ENCODE measurements around the gene PRRT3. TPM values are rescaled to one million over a fixed set of nuclear protein-coding genes. Genes with fewer than 3 reads are reported as not detected.
"Not testable (repeated sequence)": the region's sequence is repeated elsewhere in the genome, so short reads cannot be mapped to it uniquely, and the experiment has no call there.

PRRT3 gene
- total RNA-seq, 1 donor from 2014 or later = 13.5 TPM

- Mint-ChIP-seq H3K27ac (no peak overlapping the region), H3K36me3 (ENCODE audit: low read depth) (peaks cover 2% of the 10 kb centered on the region), H3K9me3 (no peaks in the 10 kb centered on the region), H3K27me3 (peaks cover 2% of the 10 kb centered on the region), H3K4me3 (no peak overlapping the region), H3K4me1 (peaks cover 22% of the 10 kb centered on the region)
- no peak for DNase-seq
- intact Hi-C loops (cut with micrococcal nuclease) = no loop called here
Measured at GRCh38 chr3:9908286-9908685, 43.9 kb downstream of the PRRT3 start.

GRCh38 chr3:9906480-9906879 is 45.7 kb downstream of the PRRT3 start:
- H3K4me3 Mint-ChIP-seq = no peak overlapping the region
- H3K27me3 Mint-ChIP-seq = no peaks in the 10 kb centered on the region
- H3K9me3 Mint-ChIP-seq = no peaks in the 10 kb centered on the region
- DNase-seq = no peak
- H3K36me3 Mint-ChIP-seq (ENCODE audit: low read depth) = no peaks in the 10 kb centered on the region
- no peak overlapping the region for H3K27ac Mint-ChIP-seq
- intact Hi-C loops (cut with micrococcal nuclease) = no loop called here
- peaks cover 35% of the 10 kb centered on the region for H3K4me1 Mint-ChIP-seq

- Mint-ChIP-seq H3K27ac (no peak overlapping the region), H3K9me3 (no peaks in the 10 kb centered on the region), H3K4me3 (no peak overlapping the region), H3K27me3 (no peaks in the 10 kb centered on the region), H3K4me1 (peaks cover 29% of the 10 kb centered on the region), H3K36me3 (ENCODE audit: low read depth) (no peaks in the 10 kb centered on the region)
- intact Hi-C loops (cut with micrococcal nuclease) = loop anchor here (2.0 kb wide), 1 partner anchor 13 kb away; the partner anchor contains the start of gene IL17RC
- no peak for DNase-seq
Measured at GRCh38 chr3:9903904-9904303, 48.3 kb downstream of the PRRT3 start.

- Mint-ChIP-seq H3K4me3 (peak overlapping the region; percentile 58), H3K27ac (peak overlapping the region; percentile 78), H3K27me3 (no peaks in the 10 kb centered on the region), H3K9me3 (no peaks in the 10 kb centered on the region), H3K36me3 (ENCODE audit: low read depth) (no peaks in the 10 kb centered on the region), H3K4me1 (peaks cover 29% of the 10 kb centered on the region)
- DNase-seq = no peak
- intact Hi-C loops (cut with micrococcal nuclease) = loop anchor here (2.0 kb wide), 1 partner anchor 14 kb away; the partner anchor contains the start of gene IL17RC
Measured at GRCh38 chr3:9903238-9903624, 49.0 kb downstream of the PRRT3 start.

GRCh38 chr3:9902372-9903237 is 49.6 kb downstream of the PRRT3 start, which contains the start of gene IL17RE:
IL17RE (plus strand) TSS chr3:9902848; CDS start chr3:9902933, 85 bp downstream.
- no peaks in the 10 kb centered on the region for H3K27me3 Mint-ChIP-seq
- no peak for DNase-seq
- no peaks in the 10 kb centered on the region for H3K36me3 Mint-ChIP-seq (ENCODE audit: low read depth)
- intact Hi-C loops (cut with micrococcal nuclease) = loop anchor here (1.0 to 2.0 kb wide), 2 partner anchors 12 to 14 kb away; partner anchors contain the start of genes IL17RC and JAGN1
- H3K27ac Mint-ChIP-seq = peak within 1 kb of the TSS; percentile 80
- peak within 1 kb of the TSS; percentile 71 for H3K4me3 Mint-ChIP-seq
- no peaks in the 10 kb centered on the region for H3K9me3 Mint-ChIP-seq
- peaks cover 30% of the 10 kb centered on the region for H3K4me1 Mint-ChIP-seq

GRCh38 chr3:9901967-9902366 is 50.2 kb downstream of the PRRT3 start:
- no peaks in the 10 kb centered on the region for H3K27me3 Mint-ChIP-seq
- intact Hi-C loops (cut with micrococcal nuclease) = loop anchor here (1.0 to 2.0 kb wide), 2 partner anchors 12 to 15 kb away; partner anchors contain the start of genes IL17RC and JAGN1

GRCh38 chr3:9900965-9901415 is 51.2 kb downstream of the PRRT3 start:
- DNase-seq; H3K36me3 Mint-ChIP-seq (ENCODE audit: low read depth); H3K4me3 Mint-ChIP-seq; H3K27ac Mint-ChIP-seq; intact Hi-C loops (cut with micrococcal nuclease); H3K9me3 Mint-ChIP-seq; H3K27me3 Mint-ChIP-seq: not testable (repeated sequence)
- H3K4me1 Mint-ChIP-seq = peaks cover 32% of the 10 kb centered on the region

More at GRCh38 chr3:9901967-9902366, 50.2 kb downstream of the PRRT3 start:
- Mint-ChIP-seq H3K4me1 (peaks cover 30% of the 10 kb centered on the region), H3K9me3 (no peaks in the 10 kb centered on the region), H3K27ac (peak overlapping the region; percentile 80), H3K36me3 (ENCODE audit: low read depth) (peaks cover 2% of the 10 kb centered on the region), H3K4me3 (peak overlapping the region; percentile 71)
- DNase-seq = peak; percentile 79

GRCh38 chr3:9899289-9899791 is 52.9 kb downstream of the PRRT3 start:
- no peak for DNase-seq
- no peaks in the 10 kb centered on the region for H3K27me3 Mint-ChIP-seq
- H3K4me1 Mint-ChIP-seq = peaks cover 37% of the 10 kb centered on the region
- intact Hi-C loops (cut with micrococcal nuclease) = no loop called here
- peaks cover 13% of the 10 kb centered on the region for H3K36me3 Mint-ChIP-seq (ENCODE audit: low read depth)
- H3K27ac Mint-ChIP-seq = peak overlapping the region; percentile 39
- no peak overlapping the region for H3K4me3 Mint-ChIP-seq
- H3K9me3 Mint-ChIP-seq = peaks cover 4% of the 10 kb centered on the region

GRCh38 chr3:9898467-9899241 is 53.6 kb downstream of the PRRT3 start:
- Mint-ChIP-seq H3K9me3 (peaks cover 4% of the 10 kb centered on the region), H3K36me3 (ENCODE audit: low read depth) (peaks cover 20% of the 10 kb centered on the region), H3K4me1 (peaks cover 39% of the 10 kb centered on the region), H3K27ac (no peak overlapping the region), H3K27me3 (no peaks in the 10 kb centered on the region), H3K4me3 (no peak overlapping the region)
- intact Hi-C loops (cut with micrococcal nuclease) = no loop called here
- DNase-seq = no peak

- Mint-ChIP-seq H3K9me3 (peaks cover 4% of the 10 kb centered on the region), H3K27me3 (no peaks in the 10 kb centered on the region), H3K36me3 (ENCODE audit: low read depth) (peaks cover 27% of the 10 kb centered on the region), H3K4me1 (peaks cover 36% of the 10 kb centered on the region), H3K4me3 (no peak overlapping the region), H3K27ac (no peak overlapping the region)
- intact Hi-C loops (cut with micrococcal nuclease) = no loop called here
- DNase-seq = no peak
Measured at GRCh38 chr3:9897408-9898372, 54.5 kb downstream of the PRRT3 start.

- intact Hi-C loops (cut with micrococcal nuclease); H3K27ac Mint-ChIP-seq; H3K4me3 Mint-ChIP-seq; H3K27me3 Mint-ChIP-seq; DNase-seq; H3K9me3 Mint-ChIP-seq: not testable (repeated sequence)
- H3K36me3 Mint-ChIP-seq (ENCODE audit: low read depth) = peaks cover 33% of the 10 kb centered on the region
- peaks cover 33% of the 10 kb centered on the region for H3K4me1 Mint-ChIP-seq
Measured at GRCh38 chr3:9896755-9897407, 55.3 kb downstream of the PRRT3 start.

GRCh38 chr3:9895715-9896114 is 56.5 kb downstream of the PRRT3 start:
- DNase-seq; H3K4me3 Mint-ChIP-seq; H3K27me3 Mint-ChIP-seq; H3K9me3 Mint-ChIP-seq; intact Hi-C loops (cut with micrococcal nuclease); H3K27ac Mint-ChIP-seq: not testable (repeated sequence)
- H3K4me1 Mint-ChIP-seq = peaks cover 32% of the 10 kb centered on the region
- peaks cover 40% of the 10 kb centered on the region for H3K36me3 Mint-ChIP-seq (ENCODE audit: low read depth)

Data from activated CD4-positive, alpha-beta T cell treated with anti-CD3 and anti-CD28 coated beads, Interleukin-2, amount 10 ng/mL, durations not matched to agents 24 days and 14 days (primary cell).